Measurements from ENCODE around the gene SUOX. TPM values are rescaled to one million over a fixed set of nuclear protein-coding genes. Genes with fewer than 3 reads are reported as not detected.
"Not testable (repeated sequence)": the region's sequence is repeated elsewhere in the genome, so short reads cannot be mapped to it uniquely, and the experiment has no call there.

SUOX gene
- total RNA-seq, 2 experiments from 2014 or later: 4.6 to 4.9 TPM

GRCh38 chr12:55999522-55999921 lies 2.4 kb downstream of the SUOX start:
- H3K27ac Mint-ChIP-seq: peak overlapping the region; percentile 29
- not testable (repeated sequence) for DNase-seq

DNA sequence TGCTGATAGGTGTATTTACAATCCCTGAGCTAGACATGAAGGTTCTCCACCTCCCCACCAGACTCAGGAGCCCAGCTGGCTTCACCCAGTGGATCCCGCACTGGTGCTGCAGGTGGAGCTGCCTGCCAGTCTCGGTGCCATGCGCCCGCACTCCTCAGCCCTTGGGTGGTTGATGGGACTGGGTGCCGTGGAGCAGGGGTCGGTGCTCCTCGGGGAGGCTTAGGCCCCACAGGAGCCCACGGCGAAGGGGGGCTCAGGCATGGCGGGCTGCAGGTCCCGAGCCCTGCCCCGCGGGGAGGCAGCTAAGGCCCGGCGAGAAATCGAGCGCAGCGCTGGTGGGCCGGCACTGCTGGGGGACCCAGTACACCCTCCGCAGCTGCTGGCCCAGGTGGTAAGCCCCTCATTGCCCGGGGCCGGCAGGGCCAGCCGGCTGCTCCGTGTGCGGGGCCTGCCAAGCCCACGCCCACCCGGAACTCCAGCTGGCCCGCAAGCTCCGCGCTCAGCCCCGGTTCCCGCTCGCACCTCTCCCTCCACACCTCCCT lies 3.0 kb downstream of the SUOX start:
- H3K36me3 Mint-ChIP-seq, H3K27ac Mint-ChIP-seq, H3K4me3 Mint-ChIP-seq, H3K9me3 Mint-ChIP-seq, DNase-seq: not testable (repeated sequence)
- peaks cover 20% of the 10 kb centered on the region for H3K27me3 Mint-ChIP-seq
- peaks cover 26% of the 10 kb centered on the region for H3K4me1 Mint-ChIP-seq

More at GRCh38 chr12:55999522-55999921, 2.4 kb downstream of the SUOX start:
- Mint-ChIP-seq H3K4me1 (peaks cover 25% of the 10 kb centered on the region), H3K27me3 (peaks cover 20% of the 10 kb centered on the region)
- H3K9me3 Mint-ChIP-seq, H3K36me3 Mint-ChIP-seq, H3K4me3 Mint-ChIP-seq: not testable (repeated sequence)

DNA sequence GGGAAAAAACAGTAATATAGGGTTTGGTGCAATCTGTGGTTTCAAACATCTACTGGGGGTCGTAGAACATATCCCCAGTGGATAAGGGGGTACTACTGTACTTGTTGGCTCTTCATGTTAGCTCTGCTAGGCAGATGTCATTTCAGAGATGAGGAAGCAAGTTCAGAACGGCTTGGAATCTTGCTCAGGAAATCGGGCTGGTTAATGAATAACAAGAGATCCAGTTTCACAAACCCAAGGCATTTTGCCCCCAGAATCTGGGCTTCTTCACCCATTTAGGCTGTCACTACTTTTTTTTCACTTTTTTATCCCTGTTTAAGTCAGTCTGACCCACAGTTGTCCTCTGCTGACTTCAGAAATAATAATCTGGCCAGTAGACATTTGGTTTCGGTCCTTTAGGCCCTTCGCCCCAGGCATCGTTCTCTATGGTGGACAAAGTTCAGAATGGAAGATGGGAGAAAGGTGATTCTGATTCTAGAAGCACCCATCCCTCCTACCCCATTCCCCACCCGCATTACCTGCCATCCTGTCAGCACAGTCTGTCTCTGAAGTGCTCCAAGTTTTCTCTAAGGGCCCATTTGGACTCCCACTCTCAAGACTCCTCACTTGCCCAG lies 4.5 kb downstream of the SUOX start:
- Mint-ChIP-seq H3K9me3 (no peaks in the 10 kb centered on the region), H3K4me1 (peaks cover 23% of the 10 kb centered on the region), H3K36me3 (no peaks in the 10 kb centered on the region), H3K4me3 (no peak overlapping the region), H3K27ac (no peak overlapping the region), H3K27me3 (peaks cover 16% of the 10 kb centered on the region)
- DNase-seq: no peak

- not testable (repeated sequence) for H3K4me3 Mint-ChIP-seq, H3K27ac Mint-ChIP-seq
These were observed 6.3 kb downstream of the SUOX start for GRCh38 chr12:56003376-56003775.

GRCh38 chr12:56004211-56004610 lies 7.1 kb downstream of the SUOX start:
- no peaks in the 10 kb centered on the region for H3K9me3 Mint-ChIP-seq
- DNase-seq: no peak
- H3K27ac Mint-ChIP-seq: no peak overlapping the region
- peaks cover 2% of the 10 kb centered on the region for H3K36me3 Mint-ChIP-seq
- H3K4me1 Mint-ChIP-seq: peaks cover 23% of the 10 kb centered on the region
- no peaks in the 10 kb centered on the region for H3K27me3 Mint-ChIP-seq
- no peak overlapping the region for H3K4me3 Mint-ChIP-seq

More at GRCh38 chr12:56003376-56003775, 6.3 kb downstream of the SUOX start:
- peaks cover 19% of the 10 kb centered on the region for H3K4me1 Mint-ChIP-seq
- H3K9me3 Mint-ChIP-seq, H3K27me3 Mint-ChIP-seq, DNase-seq, H3K36me3 Mint-ChIP-seq: not testable (repeated sequence)

DNA sequence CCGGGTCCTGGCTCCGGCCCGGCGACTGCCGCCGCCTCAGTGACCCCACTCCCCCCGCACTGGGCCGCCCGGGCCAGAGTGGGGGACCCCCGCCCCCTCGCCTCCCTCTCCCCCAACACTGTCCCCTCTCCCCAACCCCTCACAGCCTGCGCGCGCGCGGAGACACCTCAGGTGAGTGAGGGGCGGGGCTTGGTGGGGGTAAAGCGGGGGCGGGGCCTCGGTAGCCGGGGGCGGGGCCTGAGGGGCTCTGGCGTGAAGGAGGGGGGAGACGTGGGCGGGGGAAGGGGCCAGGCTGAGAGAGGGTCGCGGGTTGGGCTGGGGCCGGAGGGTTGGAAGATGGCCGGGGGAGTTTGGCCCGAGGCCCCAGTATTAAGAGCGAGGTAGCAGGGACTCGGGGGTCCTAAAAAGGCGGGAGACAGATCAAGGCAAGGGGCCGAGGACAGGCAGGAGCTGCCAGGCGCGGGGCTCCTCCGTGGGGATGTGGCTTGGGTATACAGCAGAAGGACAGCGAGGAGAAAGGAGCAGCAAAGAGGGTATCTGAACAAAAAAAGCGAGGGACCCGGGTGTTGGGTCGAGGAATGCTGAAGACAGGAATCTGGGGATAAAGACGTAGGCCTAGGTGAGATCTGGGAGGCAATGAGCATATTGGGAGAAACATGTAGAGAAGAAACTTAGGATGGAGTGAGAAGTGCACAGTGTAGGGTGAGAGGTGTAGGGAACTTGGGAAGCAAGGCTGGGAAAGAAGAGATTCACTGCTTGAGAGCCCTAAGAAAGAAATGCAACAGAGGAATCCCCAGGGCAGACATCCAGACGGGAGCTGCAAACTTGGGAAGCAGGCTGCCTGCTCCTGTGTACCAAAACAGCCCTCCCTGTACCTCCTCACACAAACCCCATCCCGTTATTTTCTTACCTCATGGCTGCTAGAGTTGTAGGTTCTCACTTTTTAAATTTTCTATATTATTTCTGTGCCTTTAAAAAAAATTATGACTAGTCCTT lies 10.8 kb downstream of the SUOX start:
- Mint-ChIP-seq H3K4me3 (peak overlapping the region; percentile 78), H3K9me3 (no peaks in the 10 kb centered on the region), H3K27ac (peak overlapping the region; percentile 70), H3K36me3 (peaks cover 10% of the 10 kb centered on the region), H3K4me1 (peaks cover 33% of the 10 kb centered on the region), H3K27me3 (no peaks in the 10 kb centered on the region)
- DNase-seq: peak; percentile 64

GRCh38 chr12:56010111-56010570 lies 13.1 kb downstream of the SUOX start:
- DNase-seq: no peak
- Mint-ChIP-seq H3K4me1 (peaks cover 33% of the 10 kb centered on the region), H3K9me3 (no peaks in the 10 kb centered on the region), H3K27ac (peak overlapping the region; percentile 28), H3K4me3 (no peak overlapping the region), H3K27me3 (no peaks in the 10 kb centered on the region), H3K36me3 (peaks cover 10% of the 10 kb centered on the region)

DNA sequence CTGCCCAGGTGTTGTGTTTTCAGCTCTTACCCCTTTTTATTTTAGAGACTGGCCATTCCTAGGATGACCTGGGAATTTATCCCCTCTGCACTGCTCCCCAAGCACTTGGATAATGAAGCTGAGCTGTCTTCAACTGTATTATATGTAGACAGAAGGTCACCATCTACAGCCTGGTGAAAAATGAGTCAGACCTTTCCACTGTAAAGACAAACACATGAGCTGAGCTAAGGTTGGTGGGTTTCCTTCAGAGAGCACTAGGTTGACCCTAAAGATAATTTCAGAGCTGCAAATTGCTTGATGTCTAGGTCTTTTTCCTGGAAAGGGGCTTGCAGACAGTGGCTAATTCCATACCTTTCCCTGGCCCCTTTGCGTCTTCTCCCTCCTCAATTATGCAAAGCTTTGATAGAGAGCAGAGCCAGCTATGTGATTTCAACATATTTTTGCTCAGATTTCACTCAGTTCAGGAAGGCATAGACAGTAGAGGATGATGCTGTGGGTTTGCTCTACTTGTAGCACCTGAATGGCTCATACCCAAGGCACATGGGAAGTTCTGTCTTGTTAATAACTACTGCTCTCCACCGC lies 14.5 kb downstream of the SUOX start:
- Mint-ChIP-seq H3K4me1 (peaks cover 35% of the 10 kb centered on the region), H3K27ac (no peak overlapping the region), H3K9me3 (no peaks in the 10 kb centered on the region), H3K27me3 (no peaks in the 10 kb centered on the region), H3K36me3 (peaks cover 10% of the 10 kb centered on the region), H3K4me3 (no peak overlapping the region)
- no peak for DNase-seq

GRCh38 chr12:56013482-56013881 lies 16.4 kb downstream of the SUOX start:
- H3K9me3 Mint-ChIP-seq: no peaks in the 10 kb centered on the region
- H3K4me1 Mint-ChIP-seq: peaks cover 27% of the 10 kb centered on the region
- H3K36me3 Mint-ChIP-seq: peaks cover 14% of the 10 kb centered on the region
- no peaks in the 10 kb centered on the region for H3K27me3 Mint-ChIP-seq
- no peak overlapping the region for H3K27ac Mint-ChIP-seq
- DNase-seq: no peak
- no peak overlapping the region for H3K4me3 Mint-ChIP-seq

DNA sequence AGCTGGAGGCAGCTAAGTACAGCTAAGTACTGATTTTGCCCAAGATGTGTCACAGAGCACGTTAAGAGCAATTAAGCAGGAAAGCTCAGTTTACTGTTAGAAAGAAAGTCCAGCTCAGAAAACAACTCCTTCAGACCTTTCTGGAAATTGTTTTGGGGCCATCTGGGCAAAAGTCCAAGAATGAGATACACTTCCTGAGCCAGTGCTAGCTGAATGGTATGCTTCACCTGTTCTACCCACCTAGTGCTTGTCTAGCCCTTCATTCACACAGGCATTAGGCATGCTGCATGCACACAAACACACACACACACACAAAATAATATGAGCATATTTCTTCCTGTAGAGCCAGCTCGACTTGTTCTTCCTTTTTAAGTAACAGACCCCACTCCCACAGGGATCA lies 17.1 kb downstream of the SUOX start:
- H3K9me3 Mint-ChIP-seq: no peaks in the 10 kb centered on the region
- H3K27ac Mint-ChIP-seq: no peak overlapping the region
- no peak for DNase-seq
- peaks cover 14% of the 10 kb centered on the region for H3K36me3 Mint-ChIP-seq
- H3K27me3 Mint-ChIP-seq: no peaks in the 10 kb centered on the region
- H3K4me3 Mint-ChIP-seq: no peak overlapping the region
- peaks cover 22% of the 10 kb centered on the region for H3K4me1 Mint-ChIP-seq

- no peak for DNase-seq
- Mint-ChIP-seq H3K4me3 (no peak overlapping the region), H3K4me1 (peaks cover 29% of the 10 kb centered on the region), H3K9me3 (no peaks in the 10 kb centered on the region), H3K27me3 (no peaks in the 10 kb centered on the region), H3K36me3 (peaks cover 12% of the 10 kb centered on the region), H3K27ac (no peak overlapping the region)
These were observed 20.1 kb downstream of the SUOX start for GRCh38 chr12:56017181-56017580.

GRCh38 chr12:56018356-56018755 lies 21.3 kb downstream of the SUOX start:
- peaks cover 14% of the 10 kb centered on the region for H3K36me3 Mint-ChIP-seq
- H3K27me3 Mint-ChIP-seq: no peaks in the 10 kb centered on the region
- H3K4me1 Mint-ChIP-seq: peaks cover 29% of the 10 kb centered on the region
- H3K4me3 Mint-ChIP-seq: no peak overlapping the region
- H3K9me3 Mint-ChIP-seq: no peaks in the 10 kb centered on the region
- H3K27ac Mint-ChIP-seq: no peak overlapping the region
- no peak for DNase-seq

DNA sequence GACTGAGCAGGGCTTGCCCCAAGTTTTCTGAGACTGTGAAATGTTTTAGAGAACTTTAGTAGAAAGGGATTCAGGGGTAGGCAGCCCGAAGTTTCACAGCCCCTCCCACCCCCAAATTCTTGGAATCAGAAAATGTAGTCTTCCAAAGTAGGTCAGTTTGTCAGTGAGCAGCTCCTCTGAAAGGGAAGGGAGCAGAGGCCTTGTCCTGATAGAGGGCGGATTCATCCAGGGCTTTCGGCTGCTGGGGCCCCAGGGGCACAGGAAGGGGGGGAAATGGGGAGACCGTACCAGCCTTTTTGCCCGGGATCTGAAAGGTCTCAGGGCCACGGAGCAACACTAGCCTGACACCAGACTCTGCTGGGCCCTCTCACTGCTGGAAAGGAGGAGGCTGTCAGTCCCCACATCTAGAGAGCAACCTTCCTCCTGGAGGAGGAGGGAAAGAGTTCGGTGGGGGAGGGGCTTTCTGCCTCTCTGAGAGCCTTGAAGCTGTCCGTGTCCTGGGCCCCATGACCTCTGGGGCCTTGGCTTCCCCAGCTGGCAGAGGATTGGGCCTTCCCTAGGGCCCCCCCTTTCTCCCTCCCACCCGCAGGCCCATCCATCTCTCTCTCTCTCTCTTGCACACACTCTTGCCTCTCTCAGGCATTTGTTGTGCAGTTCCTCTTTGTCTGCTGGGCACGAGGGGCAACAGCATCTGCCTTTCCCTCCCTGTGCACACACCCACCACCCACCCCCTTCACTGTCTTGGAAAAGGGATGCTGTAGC lies 23.5 kb downstream of the SUOX start, which contains the start of gene IKZF4:
Gene IKZF4 (plus strand): TSS at position 621 of the 762 bp plus-strand sequence. CDS start 451 bp downstream, outside the sequence.
- Mint-ChIP-seq H3K4me3 (peak within 1 kb of the TSS; percentile 90), H3K27me3 (no peaks in the 10 kb centered on the region), H3K27ac (peak within 1 kb of the TSS; percentile 91), H3K4me1 (peaks cover 24% of the 10 kb centered on the region), H3K9me3 (no peaks in the 10 kb centered on the region), H3K36me3 (peaks cover 20% of the 10 kb centered on the region)
- no peak for DNase-seq

- Mint-ChIP-seq H3K27ac (peak overlapping the region; percentile 91), H3K9me3 (no peaks in the 10 kb centered on the region), H3K4me3 (peak overlapping the region; percentile 90), H3K27me3 (no peaks in the 10 kb centered on the region), H3K4me1 (peaks cover 21% of the 10 kb centered on the region), H3K36me3 (peaks cover 26% of the 10 kb centered on the region)
- DNase-seq: no peak
These were observed 24.9 kb downstream of the SUOX start for GRCh38 chr12:56021889-56022497.
